Progenitor cell of endocrine pancreas (in vitro differentiated cells): ENCODE results near the gene RAB27A. TPM values are rescaled to one million over a fixed set of nuclear protein-coding genes. Genes with fewer than 3 reads are reported as not detected.

Experiments
- DNase-seq: peaks from one replicate; pipeline ENCODE4 v3.0.0; 2021; ENCODE audit warnings: low spot score; ENCODE audit not compliant: unreplicated experiment
- H3K27ac Mint-ChIP-seq: 2 replicates; pipeline ENCODE4 v1.8.0; 2021; ENCODE audit warnings: mild to moderate bottlenecking, moderate library complexity, mixed read lengths
- H3K27me3 Mint-ChIP-seq: 2 replicates; pipeline ENCODE4 v1.8.0; 2021; ENCODE audit warnings: mixed read lengths
- H3K36me3 Mint-ChIP-seq: 2 replicates; pipeline ENCODE4 v1.8.0; 2022; ENCODE audit warnings: mixed read lengths; ENCODE audit not compliant: insufficient read depth
- H3K4me1 Mint-ChIP-seq: 2 replicates; pipeline ENCODE4 v1.8.0; 2021; ENCODE audit warnings: low read depth, mixed read lengths
- H3K4me3 Mint-ChIP-seq: 2 replicates; pipeline ENCODE4 v1.8.0; 2021; ENCODE audit warnings: low read depth, mild to moderate bottlenecking, moderate library complexity, mixed read lengths
- H3K9me3 Mint-ChIP-seq: 2 replicates; pipeline ENCODE4 v1.8.0; 2021; ENCODE audit warnings: low read depth, mixed read lengths
- CTCF ChIP-seq: fragments of 200-600 bp; sonication (generic); IDR thresholded peaks from one replicate; pipeline ENCODE4 v1.5.0; 2021; ENCODE audit warnings: antibody characterized with exemption, mild to moderate bottlenecking; ENCODE audit not compliant: unreplicated experiment
- total RNA-seq: library from RNA; stranded (reverse); gene quantifications from 2 replicates; pipeline ENCODE4 v1.2.1, GENCODE V29; 2021

RAB27A gene
- total RNA-seq, 1 donor from 2014 or later = 14.5 TPM

- H3K27ac Mint-ChIP-seq = no peak overlapping the region
- no peaks in the 10 kb centered on the region for H3K27me3 Mint-ChIP-seq
- no peak for DNase-seq
- no peak for TF ChIP-seq CTCF
- no peaks in the 10 kb centered on the region for H3K36me3 Mint-ChIP-seq
- no peaks in the 10 kb centered on the region for H3K9me3 Mint-ChIP-seq
- H3K4me3 Mint-ChIP-seq = no peak overlapping the region
- no peaks in the 10 kb centered on the region for H3K4me1 Mint-ChIP-seq
These were observed 48.4 kb downstream of the RAB27A start for GRCh38 chr15:55241186-55241585.

GRCh38 chr15:55240125-55240760, 49.4 kb downstream of the RAB27A start:
- Mint-ChIP-seq H3K4me3 (no peak overlapping the region), H3K9me3 (no peaks in the 10 kb centered on the region), H3K36me3 (no peaks in the 10 kb centered on the region), H3K4me1 (no peaks in the 10 kb centered on the region), H3K27me3 (no peaks in the 10 kb centered on the region), H3K27ac (no peak overlapping the region)
- TF ChIP-seq CTCF = no peak
- DNase-seq = no peak

DNA sequence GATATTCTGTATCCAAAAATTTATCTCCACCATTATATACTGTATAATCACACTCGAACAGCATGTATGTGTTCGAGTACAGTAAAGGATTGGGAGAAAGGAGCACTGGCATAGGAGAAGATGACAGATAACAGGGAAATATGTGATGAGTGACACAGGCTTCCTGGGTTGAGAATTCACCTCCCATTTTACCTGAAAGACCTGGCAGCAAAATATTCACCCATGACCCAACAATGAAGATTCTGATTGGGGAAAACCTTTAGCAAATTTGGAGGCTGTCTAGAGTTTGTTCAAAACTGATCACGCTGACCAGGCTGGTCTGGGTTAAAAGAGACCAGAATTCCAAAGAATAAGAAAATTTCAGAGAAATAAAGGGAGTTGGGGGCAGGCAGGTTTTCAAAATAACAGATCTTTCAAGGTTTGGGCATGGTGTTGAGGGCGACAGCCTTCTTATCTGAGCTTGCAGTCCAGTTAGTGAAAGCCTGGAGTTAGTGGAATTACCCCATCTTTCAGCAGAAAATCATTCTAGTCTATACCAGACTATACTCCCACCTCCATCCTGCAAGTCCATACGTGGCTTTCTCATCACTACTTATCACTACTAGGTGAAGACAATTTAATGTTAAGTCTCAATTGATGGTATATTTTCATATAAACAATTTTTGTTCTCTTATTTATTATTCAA, 50.0 kb downstream of the RAB27A start:
- TF ChIP-seq CTCF = no peak
- peaks cover 2% of the 10 kb centered on the region for H3K4me1 Mint-ChIP-seq
- DNase-seq = no peak
- no peaks in the 10 kb centered on the region for H3K36me3 Mint-ChIP-seq
- H3K4me3 Mint-ChIP-seq = no peak overlapping the region
- no peak overlapping the region for H3K27ac Mint-ChIP-seq
- H3K9me3 Mint-ChIP-seq = no peaks in the 10 kb centered on the region
- H3K27me3 Mint-ChIP-seq = no peaks in the 10 kb centered on the region

DNA sequence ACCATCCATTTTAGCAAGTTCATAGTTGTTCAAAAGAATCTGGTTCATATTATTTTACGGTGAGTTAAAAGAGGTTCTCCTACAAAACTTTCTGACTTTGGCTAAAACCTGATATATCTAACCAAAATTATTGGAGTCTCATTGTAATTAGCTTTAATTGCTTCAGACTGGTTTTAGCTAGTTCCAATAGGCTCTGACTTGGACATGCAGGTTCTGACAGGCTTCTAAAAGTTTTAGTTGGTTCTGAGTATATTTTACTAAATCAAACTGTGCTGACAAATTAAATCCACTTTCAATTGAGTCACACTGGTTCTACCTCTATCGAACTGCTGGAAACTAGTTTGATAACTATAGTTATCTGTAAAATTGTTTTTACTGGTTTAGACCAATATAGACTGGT, 50.7 kb downstream of the RAB27A start:
- no peak overlapping the region for H3K27ac Mint-ChIP-seq
- DNase-seq = no peak
- H3K4me3 Mint-ChIP-seq = no peak overlapping the region
- no peak for TF ChIP-seq CTCF
- H3K9me3 Mint-ChIP-seq = no peaks in the 10 kb centered on the region
- H3K27me3 Mint-ChIP-seq = no peaks in the 10 kb centered on the region
- H3K36me3 Mint-ChIP-seq = no peaks in the 10 kb centered on the region
- peaks cover 9% of the 10 kb centered on the region for H3K4me1 Mint-ChIP-seq

DNA sequence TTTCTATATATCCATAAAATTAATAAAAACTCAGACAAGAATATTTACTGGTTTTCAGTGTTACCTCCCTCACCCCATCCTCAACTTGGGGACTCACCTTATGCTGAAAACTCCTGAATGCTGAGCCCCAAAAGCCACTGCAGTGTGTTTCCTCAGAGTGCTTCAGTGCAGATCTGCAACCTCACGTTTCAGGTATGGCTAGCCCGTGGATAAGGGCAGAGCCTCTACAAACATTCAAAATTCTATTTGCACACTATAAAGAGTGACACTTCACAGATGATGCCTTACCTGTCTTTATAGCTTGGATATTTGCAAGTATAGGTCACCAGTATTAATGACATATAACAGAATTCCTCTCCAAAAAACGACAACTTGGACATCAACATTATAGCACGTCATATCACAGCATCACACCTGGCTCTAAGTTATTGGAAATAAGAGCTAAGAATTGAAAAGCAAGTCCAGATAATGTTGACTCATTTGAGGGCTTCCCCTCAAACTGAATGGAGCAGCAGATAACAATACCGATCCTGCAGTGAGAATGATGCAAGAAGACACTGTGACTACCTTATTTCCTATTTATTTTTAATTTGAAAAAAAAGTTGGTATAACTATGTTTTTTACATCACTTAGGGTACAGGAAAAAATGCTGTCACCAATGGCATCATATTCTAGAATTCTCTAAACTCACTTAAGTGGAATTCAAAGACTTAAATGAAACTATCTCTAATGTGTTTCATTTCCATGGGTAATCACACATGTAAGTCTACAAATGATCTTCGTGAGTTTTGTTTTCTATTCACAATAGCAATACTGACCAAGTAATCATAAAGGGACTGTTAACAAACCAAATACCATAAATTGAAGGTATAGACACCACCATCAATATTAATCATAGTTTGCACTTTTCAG, 52.1 kb downstream of the RAB27A start:
- Mint-ChIP-seq H3K27me3 (no peaks in the 10 kb centered on the region), H3K9me3 (no peaks in the 10 kb centered on the region), H3K4me1 (peaks cover 10% of the 10 kb centered on the region), H3K4me3 (no peak overlapping the region), H3K36me3 (no peaks in the 10 kb centered on the region), H3K27ac (no peak overlapping the region)
- no peak for TF ChIP-seq CTCF
- no peak for DNase-seq
